Activated T-helper 17 cell treated with anti-CD3 and anti-CD28 coated beads, Interleukin-2, amount 50 U/mL, for 72 hours (primary cell): ENCODE data around the gene CDCA8. TPM values are rescaled to one million over a fixed set of nuclear protein-coding genes. Genes with fewer than 3 reads are reported as not detected.
"Not testable (repeated sequence)": the region's sequence is repeated elsewhere in the genome, so short reads cannot be mapped to it uniquely, and the experiment has no call there.

Experiments used
- ATAC-seq: fragments of 150-1000 bp; cut with Tn5 transposase; replicated peaks from 2 replicates; pipeline ENCODE4 v1.10.0; 2021; ENCODE audit warnings: mild to moderate bottlenecking, moderate library complexity
- H3K27ac Mint-ChIP-seq: one replicate; pipeline ENCODE4 v1.8.0; 2022; ENCODE audit warnings: mixed read lengths
- H3K27me3 Mint-ChIP-seq: one replicate; pipeline ENCODE4 v1.8.0; 2022; ENCODE audit warnings: mixed read lengths
- H3K36me3 Mint-ChIP-seq: one replicate; pipeline ENCODE4 v1.8.0; 2022; ENCODE audit warnings: low read depth, mild to moderate bottlenecking, mixed read lengths
- H3K4me1 Mint-ChIP-seq: one replicate; pipeline ENCODE4 v1.8.0; 2022; ENCODE audit warnings: mixed read lengths
- H3K4me3 Mint-ChIP-seq: one replicate; pipeline ENCODE4 v1.8.0; 2022; ENCODE audit warnings: mild to moderate bottlenecking, mixed read lengths
- H3K9me3 Mint-ChIP-seq: one replicate; pipeline ENCODE4 v1.8.0; 2022; ENCODE audit warnings: mixed read lengths
- total RNA-seq, 2 donors: library from RNA; stranded (reverse); gene quantifications; one replicate each; pipeline ENCODE4 v1.2.3, GENCODE V29; 2022

The CDCA8 gene
- total RNA-seq, 2 donors from 2014 or later, result 51.2 to 67.5 TPM

- Mint-ChIP-seq H3K27ac (no peak overlapping the region), H3K4me3 (no peak overlapping the region), H3K9me3 (no peaks in the 10 kb centered on the region), H3K36me3 (no peaks in the 10 kb centered on the region), H3K4me1 (no peaks in the 10 kb centered on the region), H3K27me3 (peaks cover 45% of the 10 kb centered on the region)
- ATAC-seq, result no peak
Observed at GRCh38 chr1:37730376-37730775, 38.1 kb downstream of the CDCA8 start.

- H3K36me3 Mint-ChIP-seq, result no peaks in the 10 kb centered on the region
- H3K9me3 Mint-ChIP-seq, result no peaks in the 10 kb centered on the region
- no peak overlapping the region for H3K4me3 Mint-ChIP-seq
- H3K27me3 Mint-ChIP-seq, result peaks cover 47% of the 10 kb centered on the region
- no peaks in the 10 kb centered on the region for H3K4me1 Mint-ChIP-seq
- no peak for ATAC-seq
- no peak overlapping the region for H3K27ac Mint-ChIP-seq
Observed at GRCh38 chr1:37731312-37732019, 39.1 kb downstream of the CDCA8 start.

DNA sequence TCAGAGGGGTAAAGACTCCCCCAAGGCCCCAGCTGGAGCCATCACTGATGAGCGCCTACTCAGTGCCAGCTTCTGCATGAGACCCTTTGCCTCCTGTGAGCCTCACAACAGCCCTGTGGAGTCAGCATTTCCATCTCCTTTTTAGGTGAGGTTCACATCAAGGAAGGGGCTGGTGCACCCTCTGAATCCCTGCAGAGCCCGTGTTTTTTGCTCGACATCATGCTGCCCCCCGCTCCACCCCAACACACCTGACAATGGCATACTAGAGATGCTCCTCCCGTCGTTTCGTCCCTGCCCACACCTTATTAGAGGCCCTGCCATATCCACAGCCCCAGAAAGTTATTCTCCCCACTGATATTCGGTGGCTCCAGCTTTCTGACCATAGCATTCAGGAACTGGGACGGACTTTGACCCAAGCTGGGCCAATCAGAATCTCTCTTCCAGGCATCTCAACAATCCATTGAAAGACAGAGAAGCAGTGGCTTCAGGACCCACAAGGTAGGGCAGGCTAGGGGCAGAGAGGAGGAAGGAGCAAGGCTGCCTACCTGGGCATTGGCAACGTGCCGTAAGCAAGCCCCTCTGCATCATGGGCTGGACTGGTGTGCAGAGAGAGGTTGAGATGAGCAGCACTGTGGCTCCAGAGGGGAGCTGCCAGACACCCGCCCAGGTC lies 39.9 kb downstream of the CDCA8 start:
- H3K9me3 Mint-ChIP-seq, result peaks cover 1% of the 10 kb centered on the region
- no peak overlapping the region for H3K4me3 Mint-ChIP-seq
- no peaks in the 10 kb centered on the region for H3K36me3 Mint-ChIP-seq
- no peak overlapping the region for H3K27ac Mint-ChIP-seq
- peaks cover 51% of the 10 kb centered on the region for H3K27me3 Mint-ChIP-seq
- H3K4me1 Mint-ChIP-seq, result no peaks in the 10 kb centered on the region
- no peak for ATAC-seq

DNA sequence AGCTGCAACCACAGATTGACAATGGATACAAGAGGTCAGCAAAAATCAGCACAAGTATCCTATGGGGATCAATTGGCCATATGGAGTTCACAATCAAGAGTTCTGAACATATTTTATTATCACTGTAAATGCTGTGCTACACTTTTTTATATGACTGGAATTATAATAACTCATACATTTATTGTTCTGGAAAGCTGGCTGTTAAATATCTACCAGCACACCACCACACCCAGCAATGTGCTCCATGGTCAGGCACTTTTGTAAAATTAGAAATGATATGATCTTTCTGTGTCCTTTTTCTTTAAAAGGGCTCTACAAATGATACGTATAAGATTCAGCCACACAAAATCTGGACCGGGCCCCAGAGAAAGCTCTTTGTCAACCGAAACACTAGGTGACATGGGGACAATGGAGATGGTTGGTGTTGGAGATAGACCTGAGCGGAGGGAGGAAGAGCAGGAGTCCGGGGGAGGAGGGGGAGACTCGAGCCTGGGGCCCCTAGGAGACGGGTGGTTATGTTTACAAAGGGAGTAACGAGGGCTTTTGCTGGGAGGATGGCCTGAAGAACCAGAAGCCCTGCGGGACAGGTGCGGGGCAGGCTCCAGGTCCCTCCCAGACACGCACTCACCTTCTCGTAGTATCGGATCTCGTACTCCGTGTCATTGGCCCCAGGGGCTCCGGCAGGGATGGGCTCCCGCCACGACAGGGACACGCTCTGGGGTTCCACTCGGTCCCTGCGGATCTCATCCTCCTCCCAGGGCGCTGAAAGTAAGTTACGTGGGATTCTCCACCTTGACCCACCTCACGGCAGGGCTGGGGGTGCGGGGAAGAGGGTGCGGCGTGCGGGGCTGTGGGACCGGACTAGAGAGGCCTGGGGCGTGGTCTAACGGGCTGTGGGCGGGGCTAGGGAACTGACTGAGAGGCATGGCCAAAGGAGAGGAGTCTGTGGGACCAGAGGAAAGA lies 42.6 kb downstream of the CDCA8 start:
- Mint-ChIP-seq H3K9me3 (peaks cover 3% of the 10 kb centered on the region), H3K4me3 (no peak overlapping the region), H3K27ac (no peak overlapping the region), H3K4me1 (no peaks in the 10 kb centered on the region), H3K27me3 (peaks cover 36% of the 10 kb centered on the region), H3K36me3 (no peaks in the 10 kb centered on the region)
- no peak for ATAC-seq

DNA sequence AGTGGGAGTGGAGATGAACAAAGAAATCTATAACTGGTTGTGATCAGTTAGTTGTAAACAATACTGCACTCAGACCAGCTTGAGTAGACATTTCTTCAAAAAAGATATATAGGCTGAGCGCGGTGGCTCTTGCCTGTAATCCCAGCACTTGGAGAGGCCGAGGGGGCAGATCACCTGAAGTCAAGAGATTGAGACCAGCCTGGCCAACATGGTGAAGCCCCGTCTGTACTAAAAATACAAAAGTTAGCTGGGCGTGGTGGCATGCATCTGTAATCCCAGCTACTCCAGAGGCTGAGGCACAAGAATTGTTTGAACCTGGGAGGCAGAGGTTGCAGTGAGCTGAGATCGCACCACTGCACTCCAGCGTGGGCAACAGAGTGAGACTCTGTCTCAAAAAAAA lies 45.7 kb downstream of the CDCA8 start:
- H3K9me3 Mint-ChIP-seq, H3K36me3 Mint-ChIP-seq, ATAC-seq, H3K4me3 Mint-ChIP-seq, H3K27ac Mint-ChIP-seq, H3K4me1 Mint-ChIP-seq: not testable (repeated sequence)
- peaks cover 44% of the 10 kb centered on the region for H3K27me3 Mint-ChIP-seq

- not testable (repeated sequence) for H3K27ac Mint-ChIP-seq, H3K4me3 Mint-ChIP-seq, H3K9me3 Mint-ChIP-seq, H3K4me1 Mint-ChIP-seq, H3K36me3 Mint-ChIP-seq, ATAC-seq
- peaks cover 41% of the 10 kb centered on the region for H3K27me3 Mint-ChIP-seq
Observed at GRCh38 chr1:37738619-37739018, 46.3 kb downstream of the CDCA8 start.

DNA sequence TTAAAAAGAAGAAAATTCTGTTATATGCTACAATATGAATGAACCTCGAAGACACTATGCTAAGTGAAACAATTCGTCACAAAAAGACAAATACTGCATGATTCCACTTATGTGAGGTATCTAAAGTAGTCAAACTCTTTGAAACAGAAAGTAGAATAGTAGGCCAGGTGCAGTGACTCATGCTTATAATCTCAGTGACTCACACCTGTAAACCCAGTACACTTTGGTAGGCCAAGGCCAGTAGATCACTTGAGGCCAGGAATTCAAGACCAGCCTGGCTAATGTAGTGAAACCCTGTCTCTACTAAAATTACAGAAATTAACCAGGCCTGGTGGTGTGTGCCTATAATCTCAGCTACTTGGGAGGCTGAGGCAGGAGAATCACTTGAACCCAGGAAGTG lies 46.9 kb downstream of the CDCA8 start:
- Mint-ChIP-seq H3K9me3 (peaks cover 3% of the 10 kb centered on the region), H3K27ac (no peak overlapping the region)
- peak; percentile 100 for ATAC-seq

GRCh38 chr1:37741130-37741529 lies 48.8 kb downstream of the CDCA8 start:
- peaks cover 30% of the 10 kb centered on the region for H3K27me3 Mint-ChIP-seq
- no peaks in the 10 kb centered on the region for H3K4me1 Mint-ChIP-seq
- H3K36me3 Mint-ChIP-seq, result no peaks in the 10 kb centered on the region
- no peak overlapping the region for H3K4me3 Mint-ChIP-seq
- ATAC-seq, result no peak
- H3K9me3 Mint-ChIP-seq, result peaks cover 3% of the 10 kb centered on the region
- H3K27ac Mint-ChIP-seq, result no peak overlapping the region

More for the DNA sequence above, 46.9 kb downstream of the CDCA8 start:
- no peaks in the 10 kb centered on the region for H3K36me3 Mint-ChIP-seq
- H3K27me3 Mint-ChIP-seq, result peaks cover 39% of the 10 kb centered on the region
- H3K4me3 Mint-ChIP-seq, result no peak overlapping the region
- no peaks in the 10 kb centered on the region for H3K4me1 Mint-ChIP-seq

GRCh38 chr1:37741662-37742061 lies 49.3 kb downstream of the CDCA8 start:
- H3K4me3 Mint-ChIP-seq, result no peak overlapping the region
- no peak for ATAC-seq
- no peaks in the 10 kb centered on the region for H3K4me1 Mint-ChIP-seq
- peaks cover 5% of the 10 kb centered on the region for H3K9me3 Mint-ChIP-seq
- no peak overlapping the region for H3K27ac Mint-ChIP-seq
- H3K27me3 Mint-ChIP-seq, result peaks cover 32% of the 10 kb centered on the region
- no peaks in the 10 kb centered on the region for H3K36me3 Mint-ChIP-seq

- no peak overlapping the region for H3K27ac Mint-ChIP-seq
- no peak for ATAC-seq
- peaks cover 4% of the 10 kb centered on the region for H3K9me3 Mint-ChIP-seq
- H3K27me3 Mint-ChIP-seq, result peaks cover 30% of the 10 kb centered on the region
- no peaks in the 10 kb centered on the region for H3K36me3 Mint-ChIP-seq
- H3K4me3 Mint-ChIP-seq, result no peak overlapping the region
- H3K4me1 Mint-ChIP-seq, result no peaks in the 10 kb centered on the region
Observed at GRCh38 chr1:37746806-37747205, 54.5 kb downstream of the CDCA8 start.

DNA sequence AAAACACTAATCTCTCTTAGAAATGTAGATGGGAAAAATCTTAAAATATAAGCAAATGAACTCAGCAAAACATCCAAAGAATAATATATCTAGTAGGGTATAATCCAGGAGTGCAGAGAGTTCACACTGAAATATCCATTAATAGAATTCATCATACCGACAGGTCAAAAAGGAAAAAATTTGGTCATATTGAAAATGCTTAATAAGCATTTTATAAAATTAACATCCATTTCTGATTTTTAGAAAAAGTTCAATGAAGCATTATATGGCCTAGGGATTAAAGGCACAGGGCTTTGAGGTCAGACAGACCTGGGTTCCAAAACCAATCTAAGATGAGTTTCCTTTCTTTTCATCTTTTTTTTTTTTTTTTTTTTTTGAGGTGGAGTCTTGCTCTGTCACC lies 56.2 kb downstream of the CDCA8 start:
- H3K4me3 Mint-ChIP-seq, result no peak overlapping the region
- H3K9me3 Mint-ChIP-seq, result peaks cover 4% of the 10 kb centered on the region
- no peaks in the 10 kb centered on the region for H3K36me3 Mint-ChIP-seq
- no peak overlapping the region for H3K27ac Mint-ChIP-seq
- H3K4me1 Mint-ChIP-seq, result no peaks in the 10 kb centered on the region
- no peak for ATAC-seq
- H3K27me3 Mint-ChIP-seq, result peaks cover 36% of the 10 kb centered on the region

DNA sequence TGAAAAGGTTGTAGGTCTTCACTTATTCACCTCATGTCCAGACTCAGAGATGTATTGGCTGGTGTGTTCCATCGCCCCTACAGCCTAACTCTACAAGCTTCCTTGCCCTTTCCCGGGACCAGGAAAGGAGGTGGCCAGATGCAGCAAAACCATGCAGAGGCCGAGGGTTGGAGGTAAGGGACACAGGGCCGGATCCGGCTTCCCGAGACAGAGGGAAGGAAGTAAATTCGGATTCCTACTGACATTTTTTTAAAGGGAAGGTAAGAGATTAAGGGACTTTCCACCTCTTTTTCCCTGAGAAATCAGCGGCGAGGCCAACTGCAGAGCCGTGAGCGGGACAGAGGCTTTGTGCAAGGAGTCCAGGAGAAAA lies 59.9 kb downstream of the CDCA8 start:
- no peak overlapping the region for H3K27ac Mint-ChIP-seq

GRCh38 chr1:37752583-37753471 lies 60.5 kb downstream of the CDCA8 start:
- no peaks in the 10 kb centered on the region for H3K36me3 Mint-ChIP-seq
- peak; percentile 34 for ATAC-seq
- no peak overlapping the region for H3K27ac Mint-ChIP-seq
- no peaks in the 10 kb centered on the region for H3K4me1 Mint-ChIP-seq
- peak overlapping the region; percentile 69 for H3K4me3 Mint-ChIP-seq
- H3K9me3 Mint-ChIP-seq, result no peaks in the 10 kb centered on the region
- H3K27me3 Mint-ChIP-seq, result peaks cover 22% of the 10 kb centered on the region

More for the DNA sequence above, 59.9 kb downstream of the CDCA8 start:
- peaks cover 25% of the 10 kb centered on the region for H3K27me3 Mint-ChIP-seq
- H3K9me3 Mint-ChIP-seq, result no peaks in the 10 kb centered on the region
- no peaks in the 10 kb centered on the region for H3K36me3 Mint-ChIP-seq
- H3K4me1 Mint-ChIP-seq, result no peaks in the 10 kb centered on the region
- H3K4me3 Mint-ChIP-seq, result peak overlapping the region; percentile 69
- ATAC-seq, result no peak
